DMS53 treated with DMSO at 0.1 percent for 48 hours (cell line): ENCODE data around the gene SIGLEC1.

Experiments used
- DNase-seq: peaks from one replicate; lab custom pipeline; 2025; ENCODE audit not compliant: unreplicated experiment; lab: John Stamatoyannopoulos, UW

Gene SIGLEC1

DNA sequence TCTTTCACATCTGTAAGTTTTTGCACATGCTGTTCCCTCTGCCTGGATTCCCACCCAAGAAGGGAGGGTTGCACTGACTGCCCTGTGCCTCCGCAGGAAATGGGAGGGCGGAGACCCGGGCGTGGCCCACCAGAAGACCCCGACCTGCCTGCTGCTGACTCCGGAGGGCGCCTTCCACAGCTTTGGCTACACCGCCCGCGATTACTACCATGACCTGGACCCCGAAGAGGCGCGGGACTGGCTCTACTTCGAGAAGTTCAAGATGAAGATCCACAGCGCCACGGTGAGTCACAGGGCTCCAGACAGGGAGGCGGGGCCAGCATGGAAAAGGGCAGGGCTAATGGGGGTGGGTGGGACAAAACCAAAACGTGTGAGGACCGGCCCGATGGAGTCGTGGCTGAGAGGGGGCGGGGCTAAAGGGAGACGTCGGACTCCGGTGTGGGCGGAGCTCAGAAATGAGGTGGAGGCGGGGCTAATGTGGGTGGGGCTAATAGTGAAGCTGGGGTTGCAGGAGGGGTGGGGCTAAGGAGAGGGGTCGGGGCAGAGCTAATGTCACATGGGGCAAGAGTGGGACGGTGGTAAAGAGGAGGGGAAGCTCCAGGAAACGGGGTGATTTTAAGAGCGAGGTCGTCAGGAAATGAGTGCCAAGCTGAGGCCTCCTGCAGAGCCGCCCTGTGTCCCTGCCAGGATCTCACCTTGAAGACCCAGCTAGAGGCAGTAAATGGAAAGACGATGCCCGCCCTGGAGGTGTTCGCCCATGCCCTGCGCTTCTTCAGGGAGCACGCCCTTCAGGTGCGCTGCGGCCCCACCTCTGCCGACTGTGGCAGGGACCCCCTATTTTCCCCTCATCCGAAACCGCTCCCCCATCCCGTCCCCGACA lies 32.6 kb upstream of the SIGLEC1 start:
- DNase-seq = peak; percentile 60

- DNase-seq = no peak
Observed at GRCh38 chr20:3744037-3744436, 31.6 kb upstream of the SIGLEC1 start.

- no peak for DNase-seq
Observed at GRCh38 chr20:3743251-3743650, 30.9 kb upstream of the SIGLEC1 start.

DNA sequence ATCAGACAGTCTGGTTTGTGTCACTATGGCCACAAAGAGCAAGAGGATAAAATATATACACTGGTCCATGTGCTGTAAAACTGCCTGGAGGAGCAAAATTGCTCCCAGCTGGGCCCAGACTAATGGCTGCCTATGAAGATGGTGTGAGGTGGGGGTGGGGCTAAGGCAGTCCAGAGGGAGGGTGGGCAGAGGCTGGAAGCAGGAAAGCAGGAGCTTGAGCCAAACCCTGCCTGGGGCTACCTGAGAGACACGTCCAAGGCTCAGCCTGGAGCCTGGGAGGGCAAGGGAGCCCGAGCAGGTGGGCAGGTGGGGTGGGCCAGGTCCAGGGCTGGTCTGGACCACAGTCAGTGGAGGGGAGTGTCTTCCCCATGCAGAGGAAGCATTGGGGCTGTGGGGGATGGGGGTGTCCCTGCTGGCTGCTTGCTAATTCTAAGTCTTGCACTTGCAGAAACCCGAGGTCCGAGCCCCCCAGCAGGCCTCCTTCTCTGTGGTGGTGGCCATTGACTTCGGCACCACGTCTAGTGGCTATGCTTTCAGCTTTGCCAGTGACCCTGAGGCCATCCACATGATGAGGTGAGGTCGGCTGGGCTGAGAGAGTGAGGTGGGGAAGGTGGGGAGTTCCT lies 29.5 kb upstream of the SIGLEC1 start:
- DNase-seq = no peak

DNA sequence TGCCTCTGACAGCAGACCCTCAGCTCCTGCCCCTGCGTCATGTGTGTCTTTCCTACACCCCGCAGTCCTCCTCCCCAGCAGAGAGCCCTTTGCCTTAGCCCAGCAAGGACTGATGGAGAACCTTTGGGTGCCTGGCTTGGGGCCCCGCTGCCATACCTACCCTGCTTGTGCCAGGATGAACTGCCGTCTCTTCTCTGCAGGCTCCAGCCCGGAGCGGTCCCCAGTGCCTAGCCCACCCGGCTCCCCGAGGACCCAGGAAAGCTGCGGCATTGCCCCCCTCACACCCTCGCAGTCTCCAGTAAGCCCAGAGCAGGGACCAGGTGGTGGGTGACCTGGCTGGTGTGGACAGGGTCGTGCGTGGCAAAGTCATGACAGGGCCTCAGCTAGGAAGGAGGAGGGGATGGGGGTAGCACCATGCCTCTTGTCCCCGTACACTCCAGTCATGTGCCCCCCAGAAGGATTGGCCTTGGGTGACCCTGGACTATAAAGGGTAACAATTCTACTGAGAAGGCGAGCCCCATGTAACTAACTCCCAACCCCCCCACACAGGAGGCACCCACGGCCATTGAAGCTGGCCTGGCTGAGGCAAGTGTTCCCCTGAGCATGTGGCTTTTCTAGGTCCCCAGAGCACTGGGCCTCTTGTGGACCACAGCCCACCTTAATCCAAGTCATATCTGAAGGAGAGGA lies 28.4 kb upstream of the SIGLEC1 start:
- DNase-seq = no peak

- DNase-seq = no peak
Observed at GRCh38 chr20:3739926-3740451, 27.6 kb upstream of the SIGLEC1 start.

- no peak for DNase-seq
Observed at GRCh38 chr20:3739054-3739925, 26.9 kb upstream of the SIGLEC1 start.

GRCh38 chr20:3738111-3739053 lies 26.0 kb upstream of the SIGLEC1 start:
- no peak for DNase-seq

GRCh38 chr20:3735768-3736167 lies 23.4 kb upstream of the SIGLEC1 start:
- DNase-seq = no peak

DNA sequence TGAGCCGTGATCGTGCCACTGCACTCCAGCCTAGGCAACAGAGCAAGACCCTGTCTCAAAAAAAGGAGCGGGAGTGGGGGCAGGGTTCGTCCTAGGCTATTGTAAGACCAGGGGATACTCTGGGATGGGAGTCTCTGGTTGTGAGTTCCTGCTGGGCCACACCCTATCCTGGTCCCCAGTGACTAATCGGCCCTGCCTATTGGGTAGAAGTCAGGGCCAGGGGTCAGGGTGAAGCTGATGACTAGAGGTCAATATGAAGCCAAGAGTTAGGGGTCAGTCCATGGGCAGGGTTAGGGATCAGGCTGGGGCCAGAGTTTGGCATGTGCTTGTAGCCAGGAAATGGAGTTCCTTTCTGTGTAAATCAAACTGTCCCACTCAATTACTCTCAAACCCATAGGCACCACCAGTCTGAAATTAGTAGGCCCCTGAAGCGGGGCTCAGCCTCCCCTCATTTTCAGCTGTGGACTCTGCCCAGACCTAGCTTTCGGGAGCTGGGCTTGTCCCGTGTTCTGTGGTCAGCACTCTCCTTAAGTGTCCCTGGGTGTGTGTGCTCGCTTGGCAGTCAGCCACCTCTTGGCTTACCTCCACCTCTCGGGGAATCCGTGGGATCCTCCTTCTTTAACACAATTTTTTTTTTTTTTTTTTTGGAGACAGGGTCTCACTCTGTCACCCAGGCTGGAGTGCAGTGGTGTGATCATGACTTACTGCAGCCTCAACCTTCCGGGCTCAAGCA lies 21.9 kb upstream of the SIGLEC1 start:
- no peak for DNase-seq

DNA sequence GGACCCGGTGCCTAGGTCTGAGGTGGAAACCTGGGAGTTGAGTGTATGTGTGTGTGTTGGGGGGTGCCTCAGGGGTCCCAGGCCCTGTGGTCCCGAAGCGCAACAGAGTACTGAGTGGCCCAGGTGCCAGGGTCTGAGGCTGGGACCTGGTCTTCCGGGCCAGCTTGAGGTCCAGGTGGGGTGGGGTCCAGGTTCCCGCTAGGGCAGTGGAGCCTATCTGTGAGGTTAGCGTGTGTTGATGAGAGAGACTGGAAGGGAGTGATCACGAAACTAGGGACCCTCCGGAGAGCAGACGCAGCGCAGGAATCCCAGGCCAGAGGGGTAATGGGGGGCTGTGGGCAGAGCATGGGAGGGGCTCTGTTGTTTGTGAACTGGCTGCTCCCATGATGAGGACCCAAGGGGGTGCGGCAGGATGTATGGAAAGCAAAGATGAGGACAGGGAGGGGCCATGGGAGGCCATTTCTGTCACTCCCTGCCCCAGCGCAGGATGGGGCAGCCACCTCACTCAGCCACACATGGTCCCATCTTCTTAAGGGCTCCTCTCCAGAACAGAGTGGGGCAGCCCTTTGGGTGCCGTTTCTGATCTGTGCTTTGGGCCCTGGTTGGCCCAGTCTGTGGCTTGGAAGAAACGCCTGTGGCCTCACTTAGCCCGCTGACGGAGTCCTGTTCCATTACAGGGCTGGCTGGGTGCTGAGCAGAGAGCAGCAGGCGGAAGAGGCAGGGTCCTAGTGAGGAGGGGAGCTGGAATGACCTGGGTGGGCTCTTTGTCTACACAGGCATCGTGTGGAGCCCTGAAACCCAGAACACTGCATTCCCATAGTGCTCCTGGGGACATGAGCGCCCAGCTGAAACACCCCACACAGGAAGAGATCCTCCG lies 21.0 kb upstream of the SIGLEC1 start:
- no peak for DNase-seq

DNA sequence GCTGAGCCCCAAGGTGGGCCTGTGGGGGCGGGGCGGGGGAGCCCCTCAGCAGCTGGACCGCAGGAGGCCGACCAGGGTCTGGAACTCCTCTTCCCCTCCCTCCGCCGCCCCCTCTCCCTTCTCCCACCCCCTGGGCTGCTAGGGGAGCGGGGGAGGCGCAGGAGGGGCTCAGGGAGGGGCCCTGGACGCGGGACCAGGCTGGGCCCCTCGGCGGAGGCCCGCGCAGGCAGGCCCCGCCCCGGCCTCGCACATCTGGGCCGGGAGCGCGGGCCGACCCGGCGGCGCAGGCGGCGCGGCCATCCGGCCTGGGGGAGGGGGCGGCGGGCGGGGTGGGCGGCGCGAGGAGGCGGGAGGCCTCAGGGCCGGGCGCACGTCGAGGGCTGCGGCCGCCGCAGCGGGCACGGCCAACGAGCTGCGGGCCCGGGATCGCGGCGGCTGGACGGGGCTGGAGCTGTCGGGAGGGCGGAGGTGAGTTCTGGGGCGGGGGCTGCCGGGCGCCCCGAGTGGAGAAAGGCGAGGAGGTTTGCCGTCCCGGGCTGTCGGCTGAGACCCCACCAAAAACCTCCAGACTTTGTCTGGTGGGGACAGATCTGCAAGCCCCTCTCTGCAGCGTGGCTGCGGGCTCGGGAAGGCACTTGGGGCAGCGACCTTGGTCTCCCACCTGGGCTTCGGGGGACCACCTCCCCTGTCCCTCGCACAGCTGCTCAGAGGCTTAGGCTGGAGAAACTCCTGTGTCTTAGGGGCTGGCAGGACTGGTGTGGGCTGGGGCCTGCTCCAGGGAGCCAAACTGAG lies 20.1 kb upstream of the SIGLEC1 start, which contains the start of gene HSPA12B:
Gene HSPA12B, plus strand, starts transcription at position 359 of the 792 bp plus-strand sequence. CDS start 5,990 bp downstream, outside the sequence.
- no peak for DNase-seq

- DNase-seq = no peak
Observed at GRCh38 chr20:3731944-3732326, 19.5 kb upstream of the SIGLEC1 start.

DNA sequence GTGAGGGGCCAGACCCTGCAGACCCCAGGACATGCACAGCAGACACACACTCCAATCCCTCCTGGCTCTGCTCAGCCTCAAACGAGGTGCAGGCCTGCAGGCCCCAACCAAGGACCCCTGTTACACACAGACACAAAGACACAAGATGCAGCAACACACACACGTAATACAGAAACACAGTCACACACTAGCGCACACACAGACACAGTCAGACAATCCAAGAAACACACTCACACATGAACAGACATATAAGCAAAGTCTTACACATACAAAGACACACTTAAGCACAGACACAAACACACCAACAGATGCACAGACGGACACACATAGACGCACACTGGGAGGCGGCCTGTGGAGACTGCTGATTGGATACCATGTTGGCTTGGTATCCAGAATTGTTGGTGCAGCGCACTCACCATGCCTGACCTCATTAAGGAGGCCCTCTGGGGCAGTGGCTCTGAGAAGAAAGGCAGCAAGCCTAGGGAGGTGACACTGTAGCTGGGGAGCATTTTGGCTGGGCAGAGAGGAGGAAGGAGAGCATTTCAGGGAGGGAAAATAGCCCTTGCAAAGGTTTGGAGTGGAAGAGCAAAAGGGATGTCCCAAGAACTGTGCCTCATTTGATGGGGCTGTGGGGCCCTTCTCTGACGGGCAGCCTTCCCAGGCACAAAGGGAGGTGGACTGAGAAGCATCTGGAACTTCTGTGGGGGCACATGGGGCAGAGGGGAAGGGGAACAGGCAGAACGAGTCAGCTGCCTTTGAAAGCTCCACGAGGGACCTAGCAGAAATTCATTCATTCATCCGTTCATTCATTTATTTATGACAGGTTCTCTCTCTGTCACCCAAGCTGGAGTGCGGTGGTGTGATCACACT lies 18.6 kb upstream of the SIGLEC1 start:
- DNase-seq = no peak

DNA sequence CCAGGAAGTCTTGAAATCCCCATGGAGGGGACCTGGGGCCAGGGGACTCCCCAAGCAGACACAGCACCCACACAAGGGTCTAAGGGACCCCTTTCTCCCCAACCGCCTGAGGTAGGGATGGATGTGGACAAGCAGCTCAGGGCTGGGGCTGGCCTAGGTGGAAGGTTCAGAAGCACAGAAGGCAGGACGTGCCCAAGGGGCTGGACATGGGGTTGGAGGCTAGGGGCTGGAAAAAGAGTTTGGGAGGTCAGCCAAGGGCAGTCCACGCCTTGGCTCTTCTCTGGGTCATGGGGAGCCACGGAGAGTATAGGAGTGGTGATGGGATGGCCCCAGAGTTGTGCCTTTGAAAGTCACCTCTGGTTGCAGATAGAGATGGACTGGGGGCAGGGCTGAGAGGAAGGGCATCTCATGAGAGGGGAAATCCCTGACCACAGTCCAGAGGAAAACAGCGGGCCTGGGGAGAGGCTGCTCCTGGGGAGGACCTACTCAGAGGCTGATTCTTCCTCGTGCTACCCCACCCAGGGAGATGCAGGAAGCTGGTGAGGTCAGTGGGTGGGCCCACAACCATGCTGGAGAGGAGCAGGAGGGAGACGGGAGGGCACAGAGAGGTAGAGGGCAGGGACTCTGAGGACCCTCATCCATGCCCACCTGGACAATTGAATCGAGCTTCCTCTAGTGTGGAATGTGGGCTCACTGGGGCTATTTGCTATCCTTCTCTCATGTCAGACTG lies 17.6 kb upstream of the SIGLEC1 start:
- no peak for DNase-seq
